ENCODE data around the gene KIF16B. TPM values are rescaled to one million over a fixed set of nuclear protein-coding genes. Genes with fewer than 3 reads are reported as not detected.

Gene KIF16B
- total RNA-seq, 1 donor from 2014 or later = 8.1 TPM

GRCh38 chr20:16394784-16395183 lies 178.5 kb downstream of the KIF16B start:
- Mint-ChIP-seq H3K27me3 (ENCODE audit: insufficient read depth) (no peaks in the 10 kb centered on the region), H3K4me1 (ENCODE audit: low read depth) (no peaks in the 10 kb centered on the region), H3K27ac (no peak overlapping the region), H3K36me3 (ENCODE audit: low read depth) (no peaks in the 10 kb centered on the region), H3K4me3 (no peak overlapping the region), H3K9me3 (no peaks in the 10 kb centered on the region)
- DNase-seq (ENCODE audit: low spot score) = no peak
- intact Hi-C loops (cut with micrococcal nuclease) = no loop called here

DNA sequence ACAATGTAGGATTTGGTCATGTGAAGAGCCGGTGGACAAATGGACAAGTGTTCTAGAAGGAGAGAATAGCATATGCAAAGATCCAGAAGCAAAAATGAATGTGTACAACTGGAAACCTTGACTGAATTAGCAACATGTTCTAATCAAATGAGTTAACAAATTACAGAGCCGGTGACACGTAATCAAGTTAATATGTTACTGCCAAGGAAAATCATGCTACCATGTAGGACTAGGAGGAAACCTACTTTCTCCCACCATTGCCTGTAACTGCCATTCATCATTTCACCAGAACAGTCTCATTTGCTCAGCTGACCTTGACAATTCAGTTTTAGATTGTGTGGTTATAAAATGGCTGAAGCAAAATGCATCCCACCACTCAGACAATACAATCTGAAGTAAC lies 179.4 kb downstream of the KIF16B start:
- intact Hi-C loops (cut with micrococcal nuclease) = no loop called here
- no peaks in the 10 kb centered on the region for H3K4me1 Mint-ChIP-seq (ENCODE audit: low read depth)
- no peaks in the 10 kb centered on the region for H3K36me3 Mint-ChIP-seq (ENCODE audit: low read depth)
- no peaks in the 10 kb centered on the region for H3K9me3 Mint-ChIP-seq
- no peak for DNase-seq (ENCODE audit: low spot score)
- no peaks in the 10 kb centered on the region for H3K27me3 Mint-ChIP-seq (ENCODE audit: insufficient read depth)
- H3K27ac Mint-ChIP-seq = no peak overlapping the region
- no peak overlapping the region for H3K4me3 Mint-ChIP-seq

DNA sequence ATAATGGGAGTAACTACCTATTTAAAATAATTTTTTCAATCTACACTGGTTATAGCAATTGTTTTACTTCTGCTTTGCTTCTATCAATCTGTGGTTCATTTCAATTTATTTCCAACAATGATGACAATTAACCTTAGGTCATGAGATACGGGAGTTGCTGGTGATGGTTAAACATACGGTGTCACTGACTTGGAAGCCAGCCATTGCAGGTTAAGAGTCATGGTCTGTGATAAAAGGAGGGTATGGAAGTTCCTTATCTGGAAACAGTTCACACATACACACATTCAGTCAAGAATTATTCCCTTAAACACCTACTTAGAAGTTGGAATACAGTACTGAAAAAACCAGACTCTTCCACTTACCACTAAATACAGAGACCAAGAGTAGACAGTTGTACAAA lies 180.0 kb downstream of the KIF16B start:
- Mint-ChIP-seq H3K27ac (no peak overlapping the region), H3K4me1 (ENCODE audit: low read depth) (no peaks in the 10 kb centered on the region), H3K36me3 (ENCODE audit: low read depth) (no peaks in the 10 kb centered on the region), H3K4me3 (no peak overlapping the region), H3K9me3 (no peaks in the 10 kb centered on the region), H3K27me3 (ENCODE audit: insufficient read depth) (no peaks in the 10 kb centered on the region)
- no peak for DNase-seq (ENCODE audit: low spot score)
- intact Hi-C loops (cut with micrococcal nuclease) = no loop called here

DNA sequence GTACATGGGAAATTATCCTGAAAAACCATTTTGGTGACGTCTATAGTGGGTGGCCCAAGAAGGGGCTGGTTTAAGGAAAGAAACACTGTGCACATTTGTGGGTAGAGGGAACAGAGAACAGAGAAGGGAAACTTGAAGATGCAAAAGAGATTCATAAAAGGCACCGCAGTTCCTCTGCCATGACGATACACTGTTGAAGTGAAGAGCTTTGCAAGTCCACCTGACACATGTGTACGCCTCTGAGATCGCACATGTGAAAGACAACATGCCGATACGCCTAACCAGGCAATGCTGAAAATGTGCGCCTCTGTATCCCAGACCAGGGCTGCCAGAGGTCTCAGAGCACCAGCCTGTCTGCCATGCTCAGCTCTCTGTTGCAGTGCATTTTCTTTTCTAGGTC lies 180.9 kb downstream of the KIF16B start:
- Mint-ChIP-seq H3K4me3 (no peak overlapping the region), H3K27me3 (ENCODE audit: insufficient read depth) (no peaks in the 10 kb centered on the region), H3K9me3 (no peaks in the 10 kb centered on the region), H3K36me3 (ENCODE audit: low read depth) (no peaks in the 10 kb centered on the region), H3K4me1 (ENCODE audit: low read depth) (no peaks in the 10 kb centered on the region), H3K27ac (no peak overlapping the region)
- intact Hi-C loops (cut with micrococcal nuclease) = no loop called here
- DNase-seq (ENCODE audit: low spot score) = no peak

DNA sequence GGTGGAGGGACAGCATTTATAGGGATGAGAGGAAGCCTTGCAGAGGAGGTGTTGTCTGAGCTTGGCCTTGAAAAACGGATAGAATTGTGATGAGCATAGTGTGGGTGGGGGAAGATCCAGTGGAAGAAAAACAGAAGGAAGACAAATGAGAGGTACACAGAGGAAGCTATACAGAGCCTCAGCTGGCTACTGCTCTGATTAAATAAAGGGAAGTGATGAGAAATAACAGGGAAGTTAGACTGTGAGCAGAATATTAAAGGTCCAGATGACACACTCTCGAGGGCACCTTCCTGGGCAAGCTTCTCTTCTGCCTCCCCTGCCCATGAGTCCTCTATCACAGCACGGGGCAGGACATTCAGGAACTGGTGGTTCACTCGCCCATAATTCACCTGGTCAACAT lies 182.3 kb downstream of the KIF16B start:
- Mint-ChIP-seq H3K4me1 (ENCODE audit: low read depth) (no peaks in the 10 kb centered on the region), H3K36me3 (ENCODE audit: low read depth) (no peaks in the 10 kb centered on the region), H3K9me3 (no peaks in the 10 kb centered on the region), H3K27me3 (ENCODE audit: insufficient read depth) (no peaks in the 10 kb centered on the region), H3K27ac (no peak overlapping the region), H3K4me3 (no peak overlapping the region)
- DNase-seq (ENCODE audit: low spot score) = no peak
- intact Hi-C loops (cut with micrococcal nuclease) = no loop called here

DNA sequence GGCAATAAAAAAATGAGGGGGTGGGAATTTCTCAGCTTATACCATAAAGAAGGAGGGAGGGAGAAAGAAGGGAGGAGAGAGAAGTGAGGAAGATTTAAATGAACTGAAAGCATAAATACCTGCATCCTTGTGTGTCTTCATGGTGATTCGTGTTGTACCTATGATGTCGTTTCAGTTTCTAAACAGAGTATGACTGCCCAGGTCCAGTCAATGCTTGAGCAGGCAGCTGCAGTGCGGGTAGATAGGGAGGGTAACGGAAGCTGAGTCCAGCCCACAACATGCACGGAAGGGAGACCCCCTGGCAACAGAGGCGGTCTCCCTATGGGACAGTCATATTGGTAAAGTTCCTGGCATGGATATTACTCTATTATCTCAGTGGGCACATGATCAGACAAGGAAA lies 184.5 kb downstream of the KIF16B start:
- no peak for DNase-seq (ENCODE audit: low spot score)
- Mint-ChIP-seq H3K9me3 (no peaks in the 10 kb centered on the region), H3K27ac (no peak overlapping the region), H3K36me3 (ENCODE audit: low read depth) (peaks cover 1% of the 10 kb centered on the region), H3K27me3 (ENCODE audit: insufficient read depth) (no peaks in the 10 kb centered on the region), H3K4me1 (ENCODE audit: low read depth) (no peaks in the 10 kb centered on the region), H3K4me3 (no peak overlapping the region)
- intact Hi-C loops (cut with micrococcal nuclease) = no loop called here

GRCh38 chr20:16387666-16388065 lies 185.6 kb downstream of the KIF16B start:
- no peak overlapping the region for H3K27ac Mint-ChIP-seq
- no peaks in the 10 kb centered on the region for H3K4me1 Mint-ChIP-seq (ENCODE audit: low read depth)
- H3K27me3 Mint-ChIP-seq (ENCODE audit: insufficient read depth) = no peaks in the 10 kb centered on the region
- H3K36me3 Mint-ChIP-seq (ENCODE audit: low read depth) = peaks cover 1% of the 10 kb centered on the region
- H3K4me3 Mint-ChIP-seq = no peak overlapping the region
- intact Hi-C loops (cut with micrococcal nuclease) = no loop called here
- no peak for DNase-seq (ENCODE audit: low spot score)
- H3K9me3 Mint-ChIP-seq = no peaks in the 10 kb centered on the region

GRCh38 chr20:16385891-16386290 lies 187.4 kb downstream of the KIF16B start:
- Mint-ChIP-seq H3K9me3 (no peaks in the 10 kb centered on the region), H3K27ac (no peak overlapping the region), H3K4me1 (ENCODE audit: low read depth) (no peaks in the 10 kb centered on the region), H3K36me3 (ENCODE audit: low read depth) (peaks cover 1% of the 10 kb centered on the region), H3K27me3 (ENCODE audit: insufficient read depth) (no peaks in the 10 kb centered on the region), H3K4me3 (no peak overlapping the region)
- intact Hi-C loops (cut with micrococcal nuclease) = no loop called here
- DNase-seq (ENCODE audit: low spot score) = no peak

- no peaks in the 10 kb centered on the region for H3K4me1 Mint-ChIP-seq (ENCODE audit: low read depth)
- DNase-seq (ENCODE audit: low spot score) = no peak
- no peak overlapping the region for H3K4me3 Mint-ChIP-seq
- no peak overlapping the region for H3K27ac Mint-ChIP-seq
- peaks cover 1% of the 10 kb centered on the region for H3K36me3 Mint-ChIP-seq (ENCODE audit: low read depth)
- intact Hi-C loops (cut with micrococcal nuclease) = no loop called here
- H3K9me3 Mint-ChIP-seq = no peaks in the 10 kb centered on the region
- H3K27me3 Mint-ChIP-seq (ENCODE audit: insufficient read depth) = no peaks in the 10 kb centered on the region
Observed at GRCh38 chr20:16385462-16385861, 187.8 kb downstream of the KIF16B start.

DNA sequence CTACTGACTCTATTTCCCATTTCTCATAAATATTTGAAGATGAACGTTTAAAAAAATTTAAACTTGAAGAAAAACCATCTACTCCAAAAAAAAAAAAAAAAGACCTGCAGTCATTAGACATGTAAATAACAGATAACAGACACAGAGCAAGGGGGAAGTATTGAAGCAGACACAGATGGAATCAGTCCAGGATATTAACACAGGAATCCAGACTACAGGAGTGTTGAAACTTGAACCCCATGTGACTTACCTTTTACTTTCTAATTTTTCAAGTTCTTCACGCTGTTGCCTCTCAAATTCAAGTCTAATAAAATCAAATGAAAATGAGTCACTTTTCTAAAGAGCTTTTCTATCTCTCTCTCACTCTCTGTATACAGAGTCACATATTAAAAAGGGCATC lies 191.8 kb downstream of the KIF16B start:
- Mint-ChIP-seq H3K9me3 (no peaks in the 10 kb centered on the region), H3K4me1 (ENCODE audit: low read depth) (no peaks in the 10 kb centered on the region), H3K36me3 (ENCODE audit: low read depth) (peaks cover 5% of the 10 kb centered on the region), H3K27me3 (ENCODE audit: insufficient read depth) (no peaks in the 10 kb centered on the region), H3K4me3 (no peak overlapping the region), H3K27ac (no peak overlapping the region)
- intact Hi-C loops (cut with micrococcal nuclease) = no loop called here
- DNase-seq (ENCODE audit: low spot score) = no peak

DNA sequence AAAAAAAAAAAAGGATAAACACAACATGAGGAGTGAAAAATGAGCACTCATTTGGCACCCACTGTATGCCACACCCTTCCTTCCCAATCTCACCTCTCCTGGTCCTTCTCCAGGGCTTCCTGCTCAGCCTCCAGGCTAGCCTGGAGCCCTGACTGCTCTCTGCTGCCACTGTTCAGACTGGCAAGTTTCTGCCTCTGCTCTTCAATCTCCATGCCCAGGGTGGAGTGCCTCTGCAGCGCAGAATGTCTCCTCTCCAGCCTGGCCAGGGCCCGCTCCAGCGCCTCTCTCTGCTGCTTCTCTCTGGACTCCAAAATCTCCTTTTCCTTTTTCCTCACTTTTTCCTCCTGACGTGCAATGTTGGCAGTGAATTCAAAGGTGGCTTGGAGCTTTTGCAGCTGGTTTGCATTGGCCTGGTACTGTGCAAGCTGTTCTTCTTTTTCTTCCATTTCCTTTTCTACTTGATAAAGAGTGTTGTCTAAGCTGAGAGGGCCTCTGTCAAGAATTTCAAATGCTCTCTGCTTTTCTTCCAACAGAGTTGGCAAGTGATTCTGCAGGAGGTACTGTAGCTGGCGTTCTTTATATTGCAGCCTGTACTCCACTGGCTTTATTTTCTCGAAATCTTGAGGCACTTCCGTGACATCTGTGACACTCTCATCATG lies 194.4 kb downstream of the KIF16B start:
- intact Hi-C loops (cut with micrococcal nuclease) = no loop called here
- DNase-seq (ENCODE audit: low spot score) = no peak
- H3K4me1 Mint-ChIP-seq (ENCODE audit: low read depth) = no peaks in the 10 kb centered on the region
- H3K27me3 Mint-ChIP-seq (ENCODE audit: insufficient read depth) = no peaks in the 10 kb centered on the region
- H3K4me3 Mint-ChIP-seq = no peak overlapping the region
- peaks cover 4% of the 10 kb centered on the region for H3K36me3 Mint-ChIP-seq (ENCODE audit: low read depth)
- H3K9me3 Mint-ChIP-seq = no peaks in the 10 kb centered on the region
- H3K27ac Mint-ChIP-seq = no peak overlapping the region

GRCh38 chr20:16378122-16378521 lies 195.1 kb downstream of the KIF16B start:
- H3K9me3 Mint-ChIP-seq = no peaks in the 10 kb centered on the region
- intact Hi-C loops (cut with micrococcal nuclease) = no loop called here
- H3K4me3 Mint-ChIP-seq = no peak overlapping the region
- no peaks in the 10 kb centered on the region for H3K27me3 Mint-ChIP-seq (ENCODE audit: insufficient read depth)
- H3K36me3 Mint-ChIP-seq (ENCODE audit: low read depth) = peaks cover 5% of the 10 kb centered on the region
- no peak for DNase-seq (ENCODE audit: low spot score)
- H3K27ac Mint-ChIP-seq = no peak overlapping the region
- H3K4me1 Mint-ChIP-seq (ENCODE audit: low read depth) = no peaks in the 10 kb centered on the region

DNA sequence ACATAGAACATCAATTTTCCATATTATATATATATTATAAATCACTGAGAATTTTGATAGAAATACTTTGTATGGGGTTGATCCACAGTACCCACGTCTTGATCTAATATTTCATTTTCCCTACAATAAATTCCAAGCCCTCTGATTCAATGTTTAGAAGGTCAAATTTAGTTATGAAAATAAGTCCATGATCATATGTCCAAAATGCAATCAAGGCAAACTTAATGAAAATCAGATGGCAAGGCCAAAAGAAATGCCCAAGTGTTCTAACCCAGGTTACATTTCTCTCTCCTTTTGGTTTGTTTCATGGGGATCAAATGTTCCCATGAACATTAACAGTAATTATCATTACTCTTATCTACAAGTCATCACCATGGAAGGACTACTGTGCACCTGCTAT lies 203.8 kb downstream of the KIF16B start:
- H3K9me3 Mint-ChIP-seq = no peaks in the 10 kb centered on the region
- H3K27ac Mint-ChIP-seq = no peak overlapping the region
- H3K4me3 Mint-ChIP-seq = no peak overlapping the region
- no peak for DNase-seq (ENCODE audit: low spot score)
- H3K4me1 Mint-ChIP-seq (ENCODE audit: low read depth) = no peaks in the 10 kb centered on the region
- H3K36me3 Mint-ChIP-seq (ENCODE audit: low read depth) = peaks cover 1% of the 10 kb centered on the region
- no peaks in the 10 kb centered on the region for H3K27me3 Mint-ChIP-seq (ENCODE audit: insufficient read depth)
- intact Hi-C loops (cut with micrococcal nuclease) = no loop called here

DNA sequence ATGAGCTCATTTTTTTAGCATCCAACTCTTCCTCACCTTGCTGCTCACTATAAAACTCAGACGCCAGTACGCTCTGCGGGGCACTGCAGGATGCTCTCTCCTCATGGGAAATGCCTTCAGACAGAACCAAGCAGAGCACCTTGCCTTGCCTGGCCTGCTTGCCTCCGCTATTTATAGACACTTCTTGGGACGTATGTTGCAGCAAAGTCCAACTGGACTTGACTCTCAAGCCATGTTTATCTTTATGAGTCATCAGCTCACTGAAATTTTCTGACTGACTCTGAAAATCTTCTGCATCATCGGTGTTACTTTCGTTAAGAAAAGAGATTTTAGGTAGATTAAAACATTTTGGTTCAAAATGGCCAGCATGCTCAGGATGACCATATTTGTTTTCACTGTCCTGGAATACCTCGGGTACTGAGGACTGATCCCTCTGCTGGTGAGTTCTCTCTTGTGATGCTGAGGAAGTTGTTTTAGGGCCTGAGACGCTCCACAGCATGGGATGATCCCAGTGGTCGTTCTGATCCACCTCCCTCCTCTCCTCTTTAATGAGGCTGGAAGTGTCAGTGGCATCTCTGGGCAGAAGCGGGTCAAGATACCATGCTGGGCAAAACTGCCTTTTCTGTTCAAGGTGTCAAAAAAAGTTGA lies 204.5 kb downstream of the KIF16B start:
- Mint-ChIP-seq H3K36me3 (ENCODE audit: low read depth) (peaks cover 1% of the 10 kb centered on the region), H3K9me3 (no peaks in the 10 kb centered on the region), H3K27me3 (ENCODE audit: insufficient read depth) (no peaks in the 10 kb centered on the region), H3K4me3 (no peak overlapping the region), H3K27ac (no peak overlapping the region), H3K4me1 (ENCODE audit: low read depth) (no peaks in the 10 kb centered on the region)
- no peak for DNase-seq (ENCODE audit: low spot score)
- intact Hi-C loops (cut with micrococcal nuclease) = no loop called here

Data from activated T-helper 1 cell treated with anti-CD3 and anti-CD28 coated beads, Interleukin-12 subunit alpha, Interleukin-12 subunit beta, Interleukin-2, Interleukin-4 antibody, amounts not matched to agents 30 ng/mL and 10 ng/mL and 1 ng/mL, durations not matched to agents 14 hours and 24 hours and 36 hours (primary cell).